ENCODE data around the gene TPM4. TPM values are rescaled to one million over a fixed set of nuclear protein-coding genes. Genes with fewer than 3 reads are reported as not detected.

The TPM4 gene
- total RNA-seq, 1 experiment from 2014 or later = 219 TPM

- TF ChIP-seq, protein P1, sequence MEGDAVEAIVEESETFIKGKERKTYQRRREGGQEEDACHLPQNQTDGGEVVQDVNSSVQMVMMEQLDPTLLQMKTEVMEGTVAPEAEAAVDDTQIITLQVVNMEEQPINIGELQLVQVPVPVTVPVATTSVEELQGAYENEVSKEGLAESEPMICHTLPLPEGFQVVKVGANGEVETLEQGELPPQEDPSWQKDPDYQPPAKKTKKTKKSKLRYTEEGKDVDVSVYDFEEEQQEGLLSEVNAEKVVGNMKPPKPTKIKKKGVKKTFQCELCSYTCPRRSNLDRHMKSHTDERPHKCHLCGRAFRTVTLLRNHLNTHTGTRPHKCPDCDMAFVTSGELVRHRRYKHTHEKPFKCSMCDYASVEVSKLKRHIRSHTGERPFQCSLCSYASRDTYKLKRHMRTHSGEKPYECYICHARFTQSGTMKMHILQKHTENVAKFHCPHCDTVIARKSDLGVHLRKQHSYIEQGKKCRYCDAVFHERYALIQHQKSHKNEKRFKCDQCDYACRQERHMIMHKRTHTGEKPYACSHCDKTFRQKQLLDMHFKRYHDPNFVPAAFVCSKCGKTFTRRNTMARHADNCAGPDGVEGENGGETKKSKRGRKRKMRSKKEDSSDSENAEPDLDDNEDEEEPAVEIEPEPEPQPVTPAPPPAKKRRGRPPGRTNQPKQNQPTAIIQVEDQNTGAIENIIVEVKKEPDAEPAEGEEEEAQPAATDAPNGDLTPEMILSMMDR (IDR thresholded peaks at IDR 0.05; ENCODE audit: unreplicated experiment) = no peak
- Mint-ChIP-seq H3K27ac (ENCODE audit: unreplicated experiment) (no peak overlapping the region), H3K9me3 (ENCODE audit: low read depth, unreplicated experiment) (no peaks in the 10 kb centered on the region), H3K4me1 (ENCODE audit: low read depth, unreplicated experiment) (no peaks in the 10 kb centered on the region), H3K36me3 (ENCODE audit: insufficient read depth, unreplicated experiment) (no peaks in the 10 kb centered on the region), H3K27me3 (ENCODE audit: unreplicated experiment) (no peaks in the 10 kb centered on the region), H3K4me3 (ENCODE audit: low read depth, unreplicated experiment) (no peak overlapping the region)
- no peak for DNase-seq
- intact Hi-C loops (cut with micrococcal nuclease; ENCODE audit: unreplicated experiment) = no loop called here
- CTCF ChIA-PET = no interaction called here
- BruUV-seq (replicated peaks) = no TSS peak
Observed at GRCh38 chr19:16036397-16036925, 39.8 kb upstream of the TPM4 start.

DNA sequence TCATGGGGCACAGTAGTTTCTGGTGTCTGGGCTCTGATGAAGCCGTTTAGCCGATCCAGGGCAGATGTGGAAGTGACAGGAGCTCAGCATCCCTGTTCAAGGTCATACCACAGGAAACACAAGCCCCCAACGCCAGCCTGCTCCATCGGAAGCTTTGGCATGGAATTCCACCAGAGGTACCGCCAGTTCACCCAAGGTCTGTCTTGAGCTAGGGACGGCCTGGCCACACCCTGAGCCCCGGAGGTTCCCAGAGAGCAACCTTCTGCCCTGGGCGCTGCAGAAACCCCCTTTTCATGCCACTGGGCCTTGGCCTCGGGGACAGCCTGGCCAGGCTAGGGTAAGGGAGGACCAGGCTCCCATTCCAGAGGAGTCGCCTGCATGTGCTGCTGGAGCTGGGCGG lies 39.4 kb upstream of the TPM4 start:
- intact Hi-C loops (cut with micrococcal nuclease; ENCODE audit: unreplicated experiment) = no loop called here
- DNase-seq = no peak
- Mint-ChIP-seq H3K27ac (ENCODE audit: unreplicated experiment) (no peak overlapping the region), H3K9me3 (ENCODE audit: low read depth, unreplicated experiment) (no peaks in the 10 kb centered on the region), H3K27me3 (ENCODE audit: unreplicated experiment) (no peaks in the 10 kb centered on the region), H3K36me3 (ENCODE audit: insufficient read depth, unreplicated experiment) (no peaks in the 10 kb centered on the region), H3K4me1 (ENCODE audit: low read depth, unreplicated experiment) (no peaks in the 10 kb centered on the region), H3K4me3 (ENCODE audit: low read depth, unreplicated experiment) (no peak overlapping the region)
- CTCF ChIA-PET = no interaction called here
- BruUV-seq (replicated peaks) = no TSS peak
- TF ChIP-seq, protein P1 (IDR thresholded peaks at IDR 0.05; ENCODE audit: unreplicated experiment) = no peak

GRCh38 chr19:16037424-16038195 lies 38.7 kb upstream of the TPM4 start:
- H3K36me3 Mint-ChIP-seq (ENCODE audit: insufficient read depth, unreplicated experiment) = no peaks in the 10 kb centered on the region
- TF ChIP-seq, protein P1 (IDR thresholded peaks at IDR 0.05; ENCODE audit: unreplicated experiment) = no peak
- peaks cover 4% of the 10 kb centered on the region for H3K27me3 Mint-ChIP-seq (ENCODE audit: unreplicated experiment)
- no peak for DNase-seq
- no peaks in the 10 kb centered on the region for H3K9me3 Mint-ChIP-seq (ENCODE audit: low read depth, unreplicated experiment)
- H3K4me1 Mint-ChIP-seq (ENCODE audit: low read depth, unreplicated experiment) = no peaks in the 10 kb centered on the region
- intact Hi-C loops (cut with micrococcal nuclease; ENCODE audit: unreplicated experiment) = no loop called here
- H3K4me3 Mint-ChIP-seq (ENCODE audit: low read depth, unreplicated experiment) = no peak overlapping the region
- CTCF ChIA-PET = no interaction called here
- no TSS peak for BruUV-seq (replicated peaks)
- H3K27ac Mint-ChIP-seq (ENCODE audit: unreplicated experiment) = no peak overlapping the region

GRCh38 chr19:16038196-16038695 lies 38.0 kb upstream of the TPM4 start:
- Mint-ChIP-seq H3K27me3 (ENCODE audit: unreplicated experiment) (peaks cover 10% of the 10 kb centered on the region), H3K9me3 (ENCODE audit: low read depth, unreplicated experiment) (no peaks in the 10 kb centered on the region), H3K4me3 (ENCODE audit: low read depth, unreplicated experiment) (no peak overlapping the region), H3K4me1 (ENCODE audit: low read depth, unreplicated experiment) (no peaks in the 10 kb centered on the region), H3K27ac (ENCODE audit: unreplicated experiment) (no peak overlapping the region), H3K36me3 (ENCODE audit: insufficient read depth, unreplicated experiment) (no peaks in the 10 kb centered on the region)
- no peak for DNase-seq
- no TSS peak for BruUV-seq (replicated peaks)
- TF ChIP-seq, protein P1 (IDR thresholded peaks at IDR 0.05; ENCODE audit: unreplicated experiment) = no peak
- CTCF ChIA-PET = no interaction called here
- intact Hi-C loops (cut with micrococcal nuclease; ENCODE audit: unreplicated experiment) = no loop called here

All from Calu3 (cell line).